PC-3 (cell line): ENCODE measurements around the gene VWC2L. TPM values are rescaled to one million over a fixed set of nuclear protein-coding genes. Genes with fewer than 3 reads are reported as not detected.

Source experiments
- ATAC-seq: fragments of 200-7000 bp; cut with Tn5 transposase; 2 replicates; pipeline ENCODE4 v1.9.1; 2020; ENCODE audit warnings: mild to moderate bottlenecking, moderate library complexity
- BruUV-seq: library from RNA; stranded (reverse); fragments of 400-500 nt; replicated peaks from 2 replicates; lab custom pipeline; 2021; lab: Mats Ljungman, UMichigan
- CTCF ChIA-PET: fragments of 300-600 bp; sonication (Branson Sonifier 250); formaldehyde crosslinking; loops from one replicate; lab custom pipeline; 2022; ENCODE audit warnings: antibody characterized with exemption; lab: Charles Lee
- POLR2A ChIA-PET: fragments of 300-600 bp; sonication (Branson Sonifier 250); formaldehyde crosslinking; loops from one replicate; lab custom pipeline; 2022; ENCODE audit warnings: antibody characterized with exemption; ENCODE audit not compliant: unreplicated experiment; lab: Charles Lee
- DNase-seq: peaks from one replicate; pipeline ENCODE4 v3.0.0-alpha.2; 2015
- H2AFZ ChIP-seq: fragments of 300-600 bp; sonication (generic); 2 replicates; pipeline ENCODE4 v1.6.0; 2016; ENCODE audit warnings: antibody characterized with exemption, low read length
- H3F3A ChIP-seq: fragments of 300-600 bp; sonication (generic); one replicate; pipeline ENCODE4 v1.6.0; 2017; ENCODE audit warnings: antibody characterized with exemption, low read length, control low read depth, mild to moderate bottlenecking; ENCODE audit not compliant: unreplicated experiment
- H3K27ac ChIP-seq: fragments of 300-600 bp; sonication (generic); 2 replicates; pipeline ENCODE4 v1.5.1; 2016; ENCODE audit warnings: mild to moderate bottlenecking, low read length
- H3K27me3 ChIP-seq: fragments of 300-600 bp; sonication (generic); 2 replicates; pipeline ENCODE4 v1.6.1; 2016; ENCODE audit warnings: low read length, mixed read lengths
- H3K36me3 ChIP-seq: fragments of 300-600 bp; sonication (generic); 2 replicates; pipeline ENCODE4 v1.6.1; 2016; ENCODE audit warnings: low read depth, mixed run types, low read length, mixed read lengths
- H3K4me1 ChIP-seq: fragments of 300-600 bp; sonication (generic); 2 replicates; pipeline ENCODE4 v1.5.1; 2016; ENCODE audit warnings: low read length; ENCODE audit not compliant: insufficient read depth
- H3K4me2 ChIP-seq: fragments of 300-600 bp; sonication (generic); 2 replicates; pipeline ENCODE4 v1.6.0; 2016; ENCODE audit warnings: low read length
- H3K4me3 ChIP-seq: fragments of 300-600 bp; sonication (generic); 2 replicates; pipeline ENCODE4 v1.5.1; 2016; ENCODE audit warnings: mild to moderate bottlenecking, low read length, mixed read lengths
- H3K79me2 ChIP-seq: fragments of 300-600 bp; sonication (generic); 2 replicates; pipeline ENCODE4 v1.6.1; 2017; ENCODE audit warnings: low read length, mixed read lengths
- H3K9ac ChIP-seq: fragments of 300-600 bp; sonication (generic); 2 replicates; pipeline ENCODE4 v1.6.0; 2016; ENCODE audit warnings: mild to moderate bottlenecking, low read length
- H3K9me2 ChIP-seq: fragments of 300-600 bp; sonication (generic); replicated peaks from 2 replicates; pipeline ENCODE4 v1.6.1; 2016; ENCODE audit warnings: mixed run types, low read length, mixed read lengths
- H3K9me3 ChIP-seq: fragments of 300-600 bp; sonication (generic); 2 replicates; pipeline ENCODE4 v1.6.1; 2016; ENCODE audit warnings: low read length, mixed read lengths
- H4K20me1 ChIP-seq: fragments of 300-600 bp; sonication (generic); 2 replicates; pipeline ENCODE4 v1.6.1; 2016; ENCODE audit warnings: low read length, mixed read lengths
- CTCF ChIP-seq: fragments of 300-600 bp; sonication (generic); conservative IDR thresholded peaks from 2 replicates; pipeline ENCODE4 v1.5.1; 2017; ENCODE audit warnings: antibody characterized with exemption, low read depth, mild to moderate bottlenecking, low read length
- EZH2 ChIP-seq: fragments of 300-600 bp; sonication (generic); IDR thresholded peaks from one replicate; pipeline ENCODE4 v1.6.1; 2017; ENCODE audit warnings: antibody characterized with exemption, mild to moderate bottlenecking, low read length; ENCODE audit not compliant: unreplicated experiment
- EZH2phosphoT487 ChIP-seq: fragments of 300-600 bp; sonication (generic); IDR thresholded peaks from 2 replicates; pipeline ENCODE4 v1.6.1; 2018; ENCODE audit warnings: mild to moderate bottlenecking, antibody characterized with exemption, low read length, borderline replicate concordance
- intact Hi-C: fragments of 100-400 bp; cut with micrococcal nuclease; formaldehyde crosslinking; loops from 2 replicates; pipeline ENCODE4 v1.9.0; 2023
- total RNA-seq: library from RNA; depleted of rRNA; stranded (reverse); fragments of >200 nt; gene quantifications from 2 replicates; pipeline ENCODE4 v1.2.3, GENCODE V29; 2014

VWC2L gene
- total RNA-seq, 1 experiment from 2014 or later = not detected

DNA sequence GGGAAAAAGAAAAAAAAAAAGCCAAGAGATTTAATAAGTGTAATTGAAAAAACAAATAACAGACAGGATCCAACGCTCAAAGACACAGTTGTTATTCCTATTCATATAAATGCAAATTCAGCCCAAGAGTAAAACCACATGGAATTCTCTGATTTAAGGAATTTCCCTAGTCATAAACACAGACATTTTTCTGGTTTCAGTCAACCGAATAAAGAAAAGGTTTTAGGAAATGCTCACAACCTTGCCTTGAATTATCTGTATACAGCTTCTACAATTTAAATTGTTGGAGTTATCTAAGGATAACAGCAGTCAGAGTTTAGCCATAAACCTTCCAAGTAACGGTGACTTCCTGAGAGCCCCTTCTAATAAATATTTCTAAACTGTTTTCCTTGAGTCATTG, 122.7 kb downstream of the VWC2L start:
- no TSS peak for BruUV-seq
- Histone ChIP-seq H3K4me1 (no peaks in the 10 kb centered on the region), H3K36me3 (no peaks in the 10 kb centered on the region), H2AFZ (no peak overlapping the region), H3K9me3 (no peaks in the 10 kb centered on the region), H3F3A (no peaks in the 10 kb centered on the region), H4K20me1 (no peaks in the 10 kb centered on the region), H3K4me3 (no peak overlapping the region), H3K27me3 (no peaks in the 10 kb centered on the region), H3K9me2 (no peaks in the 10 kb centered on the region), H3K79me2 (no peaks in the 10 kb centered on the region), H3K4me2 (no peak overlapping the region), H3K27ac (no peak overlapping the region), H3K9ac (no peak overlapping the region)
- no peak for ATAC-seq
- POLR2A ChIA-PET = no interaction called here
- no peak for TF ChIP-seq CTCF
- no peak for TF ChIP-seq EZH2phosphoT487
- TF ChIP-seq EZH2 = no peak
- intact Hi-C loops = no loop called here
- DNase-seq = no peak
- CTCF ChIA-PET = no interaction called here

DNA sequence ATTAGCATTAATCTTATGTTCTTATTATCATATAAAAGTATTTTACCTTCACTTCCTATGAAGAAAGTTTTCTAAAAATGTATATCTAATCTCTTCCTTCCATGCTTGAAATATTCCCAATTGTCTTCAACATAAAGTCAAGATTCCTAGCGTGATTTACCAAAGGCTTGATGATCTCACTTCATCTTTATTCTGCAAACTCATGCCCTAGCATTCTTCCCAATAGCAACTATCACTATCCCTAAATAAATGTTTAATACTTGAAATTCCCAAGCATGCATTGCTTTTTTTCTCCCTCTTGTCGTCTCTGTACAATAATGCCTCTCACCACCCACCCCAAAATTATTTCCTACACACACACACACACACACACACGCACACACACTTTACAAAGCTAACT, 125.8 kb downstream of the VWC2L start:
- DNase-seq (no peak), ATAC-seq (no peak)
- Histone ChIP-seq H3K9ac (no peak overlapping the region), H3K27ac (no peak overlapping the region), H2AFZ (no peak overlapping the region), H3K4me1 (no peaks in the 10 kb centered on the region), H3K79me2 (no peaks in the 10 kb centered on the region), H3K9me2 (no peaks in the 10 kb centered on the region), H3F3A (no peaks in the 10 kb centered on the region), H3K4me3 (no peak overlapping the region), H4K20me1 (no peaks in the 10 kb centered on the region), H3K4me2 (no peak overlapping the region), H3K27me3 (no peaks in the 10 kb centered on the region), H3K36me3 (no peaks in the 10 kb centered on the region), H3K9me3 (no peaks in the 10 kb centered on the region)
- ChIA-PET CTCF (no interaction called here), POLR2A (interaction anchor here (0.6 kb wide), 1 partner anchor 33 kb away, joined by 6 read pairs; no protein-coding TSS in a partner anchor)
- intact Hi-C loops = no loop called here
- no TSS peak for BruUV-seq
- TF ChIP-seq EZH2phosphoT487 (no peak), CTCF (no peak), EZH2 (no peak)

GRCh38 chr2:214537929-214538328, 127.1 kb downstream of the VWC2L start:
- Histone ChIP-seq H3K27ac (no peak overlapping the region), H3K27me3 (no peaks in the 10 kb centered on the region), H3K9me3 (no peaks in the 10 kb centered on the region), H3K36me3 (no peaks in the 10 kb centered on the region), H3K4me3 (no peak overlapping the region), H2AFZ (no peak overlapping the region), H3F3A (no peaks in the 10 kb centered on the region), H3K79me2 (no peaks in the 10 kb centered on the region), H3K9ac (no peak overlapping the region), H3K4me2 (no peak overlapping the region), H4K20me1 (no peaks in the 10 kb centered on the region), H3K4me1 (peaks cover 13% of the 10 kb centered on the region), H3K9me2 (no peaks in the 10 kb centered on the region)
- ChIA-PET POLR2A (no interaction called here), CTCF (no interaction called here)
- intact Hi-C loops = no loop called here
- no peak for ATAC-seq
- no peak for DNase-seq
- TF ChIP-seq EZH2phosphoT487 = no peak
- no peak for TF ChIP-seq CTCF
- TF ChIP-seq EZH2 = no peak
- no TSS peak for BruUV-seq
